HepG2 (cell line): ENCODE data around the gene TBX15.

Experiments used
- AHR ChIP-seq: IDR thresholded peaks from 2 replicates; pipeline ENCODE4 v1.6.1; 2018; ENCODE audit warnings: missing genetic modification reagents, missing compliant biosample characterization
- KDM1A ChIP-seq: IDR thresholded peaks from 2 replicates; pipeline ENCODE4 v1.6.1; 2016; ENCODE audit warnings: missing compliant biosample characterization
- REL ChIP-seq: sonication (generic); formaldehyde crosslinking; conservative IDR thresholded peaks from 2 replicates; pipeline ENCODE4 v1.8.0; 2022; ENCODE audit warnings: mild to moderate bottlenecking, missing genetic modification reagents, moderate library complexity
- SP1 ChIP-seq, 2 experiments: fragments of 450-650 bp in 1 of 2; sonication (generic) in 1 of 2; formaldehyde crosslinking in 1 of 2; IDR thresholded peaks; 2 replicates each; pipeline versions ENCODE4 v1.4.0 to v1.6.1; 2016 to 2020; ENCODE audit warnings: missing genetic modification reagents in 1 of 2
- SRSF1 ChIP-seq: fragments of 200-400 bp; formaldehyde crosslinking; optimal IDR thresholded peaks from 2 replicates; pipeline ENCODE3; 2017; ENCODE audit warnings: mild to moderate bottlenecking, low read depth, low read length, moderate library complexity
- TCF7L2 ChIP-seq: IDR thresholded peaks from 2 replicates; pipeline ENCODE4 v1.6.1; 2011; ENCODE audit warnings: mild to moderate bottlenecking, low read depth, low read length, moderate library complexity
- TMF1 ChIP-seq: sonication (generic); formaldehyde crosslinking; IDR thresholded peaks from 2 replicates; pipeline ENCODE4 v1.8.1; 2022; ENCODE audit warnings: low read depth, missing genetic modification reagents
- ZNF556 ChIP-seq: sonication (generic); formaldehyde crosslinking; IDR thresholded peaks from 2 replicates; pipeline ENCODE4 v1.4.0; 2020; ENCODE audit warnings: mild to moderate bottlenecking, missing genetic modification reagents, borderline replicate concordance
- ZNF747 ChIP-seq: sonication (generic); formaldehyde crosslinking; IDR thresholded peaks from 2 replicates; pipeline ENCODE4 v1.8.1; 2023; ENCODE audit warnings: missing genetic modification reagents, mild to moderate bottlenecking, borderline replicate concordance
- ZNF891 ChIP-seq: sonication (generic); formaldehyde crosslinking; IDR thresholded peaks from 2 replicates; pipeline ENCODE4 v1.5.0; 2020; ENCODE audit warnings: mild to moderate bottlenecking, missing genetic modification reagents
- TF ChIP-seq, protein P1 (sequence below): sonication (generic); formaldehyde crosslinking; IDR thresholded peaks from 2 replicates; pipeline ENCODE4 v1.5.0; 2020; ENCODE audit warnings: mild to moderate bottlenecking, missing genetic modification reagents, moderate library complexity
- TF ChIP-seq, protein P2 (sequence below): sonication (generic); formaldehyde crosslinking; IDR thresholded peaks from 2 replicates; pipeline ENCODE4 v1.4.0; 2020; ENCODE audit warnings: missing genetic modification reagents, mild to moderate bottlenecking, borderline replicate concordance

DNA sequence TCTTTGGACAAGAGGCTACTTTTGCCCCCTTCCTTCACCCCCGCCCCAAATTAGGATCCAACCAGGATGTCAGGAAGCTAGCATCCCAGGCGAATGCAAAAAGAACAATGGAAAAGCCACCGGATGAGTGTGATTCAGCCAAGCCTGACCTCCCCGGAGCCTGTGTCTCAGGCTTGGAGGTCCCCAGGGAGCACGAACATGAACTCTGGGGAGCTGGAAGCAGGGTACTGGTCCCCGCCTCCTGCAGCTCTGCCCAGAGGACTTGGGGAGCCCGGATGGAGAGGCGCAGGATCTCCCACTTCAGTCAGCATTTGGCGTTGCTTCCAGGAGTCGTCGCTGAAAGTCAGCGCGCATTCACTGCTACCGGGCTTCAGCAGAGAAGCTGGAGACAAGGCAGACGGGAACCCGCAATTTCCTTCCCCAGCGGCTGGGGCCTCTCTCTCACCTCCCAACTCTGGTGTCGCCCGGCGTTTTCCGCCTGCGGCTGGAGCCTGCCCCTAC, 1.8 kb upstream of the TBX15 start:
- TF ChIP-seq SP1 (IDR thresholded peaks at IDR 0.05) (no peak), SP1 (CRISPR knock-in tag; IDR thresholded peaks at IDR 0.05) (no peak), AHR (CRISPR knock-in tag) (no peak), SRSF1 (no peak), ZNF556 (CRISPR knock-in tag) (no peak), REL (CRISPR knock-in tag) (no peak), ZNF891 (CRISPR knock-in tag) (no peak), ZNF747 (CRISPR knock-in tag) (no peak), KDM1A (CRISPR knock-in tag) (no peak), TCF7L2 (no peak), TMF1 (no peak)
- TF ChIP-seq, protein P1, sequence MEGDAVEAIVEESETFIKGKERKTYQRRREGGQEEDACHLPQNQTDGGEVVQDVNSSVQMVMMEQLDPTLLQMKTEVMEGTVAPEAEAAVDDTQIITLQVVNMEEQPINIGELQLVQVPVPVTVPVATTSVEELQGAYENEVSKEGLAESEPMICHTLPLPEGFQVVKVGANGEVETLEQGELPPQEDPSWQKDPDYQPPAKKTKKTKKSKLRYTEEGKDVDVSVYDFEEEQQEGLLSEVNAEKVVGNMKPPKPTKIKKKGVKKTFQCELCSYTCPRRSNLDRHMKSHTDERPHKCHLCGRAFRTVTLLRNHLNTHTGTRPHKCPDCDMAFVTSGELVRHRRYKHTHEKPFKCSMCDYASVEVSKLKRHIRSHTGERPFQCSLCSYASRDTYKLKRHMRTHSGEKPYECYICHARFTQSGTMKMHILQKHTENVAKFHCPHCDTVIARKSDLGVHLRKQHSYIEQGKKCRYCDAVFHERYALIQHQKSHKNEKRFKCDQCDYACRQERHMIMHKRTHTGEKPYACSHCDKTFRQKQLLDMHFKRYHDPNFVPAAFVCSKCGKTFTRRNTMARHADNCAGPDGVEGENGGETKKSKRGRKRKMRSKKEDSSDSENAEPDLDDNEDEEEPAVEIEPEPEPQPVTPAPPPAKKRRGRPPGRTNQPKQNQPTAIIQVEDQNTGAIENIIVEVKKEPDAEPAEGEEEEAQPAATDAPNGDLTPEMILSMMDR (CRISPR knock-in tag): no peak
- TF ChIP-seq, protein P2, sequence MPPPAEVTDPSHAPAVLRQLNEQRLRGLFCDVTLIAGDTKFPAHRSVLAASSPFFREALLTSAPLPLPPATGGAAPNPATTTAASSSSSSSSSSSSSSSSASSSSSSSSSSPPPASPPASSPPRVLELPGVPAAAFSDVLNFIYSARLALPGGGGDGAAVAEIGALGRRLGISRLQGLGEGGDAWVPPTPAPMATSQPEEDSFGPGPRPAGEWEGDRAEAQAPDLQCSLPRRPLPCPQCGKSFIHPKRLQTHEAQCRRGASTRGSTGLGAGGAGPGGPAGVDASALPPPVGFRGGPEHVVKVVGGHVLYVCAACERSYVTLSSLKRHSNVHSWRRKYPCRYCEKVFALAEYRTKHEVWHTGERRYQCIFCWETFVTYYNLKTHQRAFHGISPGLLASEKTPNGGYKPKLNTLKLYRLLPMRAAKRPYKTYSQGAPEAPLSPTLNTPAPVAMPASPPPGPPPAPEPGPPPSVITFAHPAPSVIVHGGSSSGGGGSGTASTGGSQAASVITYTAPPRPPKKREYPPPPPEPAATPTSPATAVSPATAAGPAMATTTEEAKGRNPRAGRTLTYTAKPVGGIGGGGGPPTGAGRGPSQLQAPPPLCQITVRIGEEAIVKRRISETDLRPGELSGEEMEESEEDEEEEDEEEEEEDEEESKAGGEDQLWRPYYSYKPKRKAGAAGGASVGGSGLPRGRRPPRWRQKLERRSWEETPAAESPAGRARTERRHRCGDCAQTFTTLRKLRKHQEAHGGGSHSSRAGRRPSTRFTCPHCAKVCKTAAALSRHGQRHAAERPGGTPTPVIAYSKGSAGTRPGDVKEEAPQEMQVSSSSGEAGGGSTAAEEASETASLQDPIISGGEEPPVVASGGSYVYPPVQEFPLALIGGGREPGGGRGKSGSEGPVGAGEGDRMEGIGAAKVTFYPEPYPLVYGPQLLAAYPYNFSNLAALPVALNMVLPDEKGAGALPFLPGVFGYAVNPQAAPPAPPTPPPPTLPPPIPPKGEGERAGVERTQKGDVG (CRISPR knock-in tag): no peak
